GM20000 (cell line): Measurements from ENCODE around the gene TXNRD3.
"Not testable (repeated sequence)": the region's sequence is repeated elsewhere in the genome, so short reads cannot be mapped to it uniquely, and the experiment has no call there.

Experiments
- DNase-seq: peaks from one replicate; pipeline ENCODE4 v3.0.0; 2012; ENCODE audit warnings: low spot score
- CTCF ChIP-seq: IDR thresholded peaks from 2 replicates; pipeline ENCODE4 v1.5.1; 2012; ENCODE audit warnings: mild to moderate bottlenecking, control low read depth; ENCODE audit errors: extremely low read depth, missing control alignments

Gene TXNRD3

GRCh38 chr3:126607214-126607908 lies 47.6 kb downstream of the TXNRD3 start:
- peak; percentile 5 for DNase-seq
- no peak for TF ChIP-seq CTCF

GRCh38 chr3:126606001-126606400 lies 48.9 kb downstream of the TXNRD3 start:
- no peak for DNase-seq
- no peak for TF ChIP-seq CTCF

- no peak for DNase-seq
- no peak for TF ChIP-seq CTCF
Observed at GRCh38 chr3:126604691-126605090, 50.2 kb downstream of the TXNRD3 start.

- TF ChIP-seq CTCF, result no peak
- no peak for DNase-seq
Observed at GRCh38 chr3:126599101-126599500, 55.8 kb downstream of the TXNRD3 start.

- not testable (repeated sequence) for DNase-seq
Observed at GRCh38 chr3:126595479-126595878, 59.4 kb downstream of the TXNRD3 start.

GRCh38 chr3:126591515-126591914 lies 63.4 kb downstream of the TXNRD3 start:
- DNase-seq, result not testable (repeated sequence)

- no peak for DNase-seq
- TF ChIP-seq CTCF, result no peak
Observed at GRCh38 chr3:126582311-126582710, 72.6 kb downstream of the TXNRD3 start.

- DNase-seq, result no peak
- no peak for TF ChIP-seq CTCF
Observed at GRCh38 chr3:126581569-126581968, 73.4 kb downstream of the TXNRD3 start.
